Bronchial epithelial cell (primary cell): Measurements from ENCODE around the gene EFNB3. TPM values are rescaled to one million over a fixed set of nuclear protein-coding genes. Genes with fewer than 3 reads are reported as not detected.

Source experiments
- DNase-seq: peaks from one replicate; pipeline ENCODE4 v3.0.0-alpha.2; 2010; ENCODE audit warnings: low read depth
- FAIRE-seq: peaks from 2 replicates; lab custom pipeline; 2011; peaks lifted over from hg19 to GRCh38; lab: Jason Lieb, UNC
- H3K27me3 ChIP-seq: 2 replicates; pipeline ENCODE4 v1.5.1; 2011; ENCODE audit warnings: low read length; ENCODE audit not compliant: control insufficient read depth, insufficient read depth
- H3K36me3 ChIP-seq: 2 replicates; pipeline ENCODE4 v1.5.1; 2011; ENCODE audit warnings: low read length; ENCODE audit not compliant: control insufficient read depth, insufficient read depth
- H3K4me3 ChIP-seq: 2 replicates; pipeline ENCODE4 v1.5.1; 2011; ENCODE audit warnings: mild to moderate bottlenecking, low read depth, low read length, control low read depth
- total RNA-seq: library from RNA; depleted of rRNA; stranded (reverse); fragments of >200 nt; gene quantifications from 2 replicates; pipeline ENCODE4 v1.2.1, GENCODE V29; 2014
- TF ChIP-seq, protein P1 (sequence below): IDR thresholded peaks from 2 replicates; pipeline ENCODE4 v1.5.1; 2011; ENCODE audit warnings: mild to moderate bottlenecking, moderate library complexity, low read length, control low read depth, inconsistent platforms; ENCODE audit not compliant: insufficient read depth, severe bottlenecking

EFNB3 gene
- total RNA-seq, 1 donor from 2014 or later = under 0.01 TPM

DNA sequence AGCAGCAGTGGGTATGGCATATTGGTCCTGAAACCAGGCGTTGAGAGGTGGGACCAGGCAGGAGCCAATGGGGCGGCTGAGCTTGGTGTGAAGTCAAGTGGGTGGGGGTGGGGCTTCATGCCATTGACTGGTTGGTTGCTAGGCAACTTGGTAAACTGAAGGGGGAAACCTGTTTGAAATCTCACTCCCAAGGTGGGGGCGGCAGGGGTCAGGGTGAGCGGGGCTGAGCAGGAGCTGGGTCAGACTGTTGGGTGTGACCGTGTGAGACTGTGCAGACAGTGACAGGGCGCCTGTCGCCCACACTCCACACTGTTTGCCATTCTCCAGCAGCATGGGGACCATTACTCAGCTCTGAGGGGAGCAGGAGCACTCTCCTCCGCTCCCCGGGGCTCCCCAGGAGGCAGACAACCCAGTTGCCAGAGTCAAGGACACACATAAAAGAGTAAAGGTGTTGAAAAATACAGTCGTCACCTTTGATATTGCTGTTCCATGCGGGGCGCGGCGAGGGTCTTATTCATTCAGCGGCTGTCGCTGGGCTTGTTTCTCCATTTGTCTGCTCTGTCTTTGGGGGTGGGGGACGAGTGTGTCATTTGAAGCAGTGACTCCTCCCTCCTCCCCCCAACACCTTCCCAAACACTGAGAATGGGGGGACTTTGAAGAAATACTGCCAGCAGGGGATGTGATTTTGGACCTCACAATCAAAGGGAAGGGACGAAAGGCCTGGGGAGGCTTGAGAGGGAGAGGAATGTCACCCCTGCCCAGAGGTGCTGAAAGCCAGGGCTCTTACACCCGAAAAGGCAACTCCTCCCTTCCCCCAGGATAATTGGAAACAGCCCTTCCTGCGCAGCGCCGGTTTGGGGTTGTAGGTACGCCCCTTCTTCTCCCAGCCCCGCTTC, 1.2 kb upstream of the EFNB3 start:
- peaks cover 16% of the 10 kb centered on the region for H3K27me3 ChIP-seq

DNA sequence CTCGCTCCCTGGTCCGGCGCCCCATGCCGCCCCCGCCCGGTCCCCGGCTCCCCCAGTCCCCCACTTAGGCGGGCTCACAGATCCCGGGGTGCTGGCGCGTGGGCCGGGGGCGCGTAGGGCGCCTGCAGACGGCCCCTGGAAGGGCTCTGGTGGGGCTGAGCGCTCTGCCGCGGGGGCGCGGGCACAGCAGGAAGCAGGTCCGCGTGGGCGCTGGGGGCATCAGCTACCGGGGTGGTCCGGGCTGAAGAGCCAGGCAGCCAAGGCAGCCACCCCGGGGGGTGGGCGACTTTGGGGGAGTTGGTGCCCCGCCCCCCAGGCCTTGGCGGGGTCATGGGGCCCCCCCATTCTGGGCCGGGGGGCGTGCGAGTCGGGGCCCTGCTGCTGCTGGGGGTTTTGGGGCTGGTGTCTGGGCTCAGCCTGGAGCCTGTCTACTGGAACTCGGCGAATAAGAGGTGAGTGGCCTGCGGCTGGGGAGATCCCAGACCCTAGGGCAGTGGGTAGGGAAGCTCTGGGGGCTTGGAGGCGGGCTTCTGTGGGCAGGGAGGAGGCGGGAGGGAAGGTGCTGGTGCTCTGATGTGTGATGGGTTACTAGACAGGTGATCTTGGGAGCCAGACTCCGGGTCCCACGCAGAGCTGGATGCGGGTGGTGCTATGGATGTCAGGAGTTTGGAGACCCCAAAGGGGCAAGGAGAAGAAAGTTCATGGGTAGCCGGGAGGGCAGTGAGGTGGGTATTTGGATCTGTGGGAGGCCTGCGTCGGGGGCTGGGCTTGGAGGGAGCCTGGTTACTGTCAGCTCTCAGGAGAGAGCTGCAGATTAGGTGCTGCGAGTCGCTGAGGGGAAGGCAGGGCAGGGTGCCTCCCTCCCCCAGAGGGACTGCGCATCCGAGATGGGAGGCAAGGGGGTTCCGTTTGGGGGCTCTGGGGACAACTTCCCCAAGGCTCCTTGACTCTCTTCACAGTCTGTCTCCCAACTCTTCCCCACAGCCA, 560 bp downstream of the EFNB3 start:
- Histone ChIP-seq H3K4me3 (peak overlapping the region; percentile 26), H3K36me3 (peaks cover 7% of the 10 kb centered on the region), H3K27me3 (peaks cover 16% of the 10 kb centered on the region)
- DNase-seq (no peak), FAIRE-seq (no peak)
- TF ChIP-seq, protein P1, sequence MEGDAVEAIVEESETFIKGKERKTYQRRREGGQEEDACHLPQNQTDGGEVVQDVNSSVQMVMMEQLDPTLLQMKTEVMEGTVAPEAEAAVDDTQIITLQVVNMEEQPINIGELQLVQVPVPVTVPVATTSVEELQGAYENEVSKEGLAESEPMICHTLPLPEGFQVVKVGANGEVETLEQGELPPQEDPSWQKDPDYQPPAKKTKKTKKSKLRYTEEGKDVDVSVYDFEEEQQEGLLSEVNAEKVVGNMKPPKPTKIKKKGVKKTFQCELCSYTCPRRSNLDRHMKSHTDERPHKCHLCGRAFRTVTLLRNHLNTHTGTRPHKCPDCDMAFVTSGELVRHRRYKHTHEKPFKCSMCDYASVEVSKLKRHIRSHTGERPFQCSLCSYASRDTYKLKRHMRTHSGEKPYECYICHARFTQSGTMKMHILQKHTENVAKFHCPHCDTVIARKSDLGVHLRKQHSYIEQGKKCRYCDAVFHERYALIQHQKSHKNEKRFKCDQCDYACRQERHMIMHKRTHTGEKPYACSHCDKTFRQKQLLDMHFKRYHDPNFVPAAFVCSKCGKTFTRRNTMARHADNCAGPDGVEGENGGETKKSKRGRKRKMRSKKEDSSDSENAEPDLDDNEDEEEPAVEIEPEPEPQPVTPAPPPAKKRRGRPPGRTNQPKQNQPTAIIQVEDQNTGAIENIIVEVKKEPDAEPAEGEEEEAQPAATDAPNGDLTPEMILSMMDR = no peak

More for the DNA sequence above, 1.2 kb upstream of the EFNB3 start:
- Histone ChIP-seq H3K4me3 (no peak overlapping the region), H3K36me3 (peaks cover 7% of the 10 kb centered on the region)
- DNase-seq = peak; percentile 70
- FAIRE-seq = no peak
- TF ChIP-seq, protein P1 = no peak

DNA sequence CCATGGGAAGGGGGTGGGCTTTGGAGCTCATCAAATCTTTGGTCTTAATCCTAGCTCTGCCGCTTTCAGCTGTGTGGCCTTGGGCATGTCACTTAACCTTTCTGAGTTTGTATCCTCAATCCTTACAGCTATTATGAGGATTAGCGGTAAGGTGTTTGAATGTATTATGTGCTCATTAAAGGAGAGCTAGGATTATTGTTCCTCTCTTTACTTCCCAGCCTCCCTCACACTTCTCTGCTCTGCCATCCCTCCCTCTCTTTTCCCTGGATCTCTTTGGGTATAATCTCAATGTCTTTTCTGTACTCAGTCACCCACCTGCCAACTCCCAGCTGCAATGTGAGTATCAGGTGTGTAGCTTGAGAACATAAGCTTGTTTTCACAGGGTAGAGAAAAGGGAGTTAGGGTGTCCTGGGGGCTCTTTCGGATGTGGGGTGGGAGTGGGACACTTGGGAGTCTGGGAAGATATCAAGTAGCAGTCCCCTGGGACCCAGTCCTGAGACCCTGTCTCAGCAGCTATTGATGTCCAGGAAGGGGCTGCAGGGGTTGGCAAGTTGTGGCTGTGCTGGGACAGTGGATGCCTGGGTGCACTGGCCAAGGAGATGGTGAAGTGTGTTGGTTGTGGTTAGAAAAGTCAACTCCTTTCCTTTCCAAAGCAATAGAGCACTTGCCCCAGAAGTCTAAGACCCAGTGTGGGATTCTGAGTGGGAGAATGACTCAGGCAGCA, 1.8 kb downstream of the EFNB3 start:
- H3K36me3 ChIP-seq = peaks cover 3% of the 10 kb centered on the region
- DNase-seq = no peak
- no peak overlapping the region for H3K4me3 ChIP-seq
- TF ChIP-seq, protein P1 = no peak
- no peak for FAIRE-seq
- peaks cover 16% of the 10 kb centered on the region for H3K27me3 ChIP-seq

DNA sequence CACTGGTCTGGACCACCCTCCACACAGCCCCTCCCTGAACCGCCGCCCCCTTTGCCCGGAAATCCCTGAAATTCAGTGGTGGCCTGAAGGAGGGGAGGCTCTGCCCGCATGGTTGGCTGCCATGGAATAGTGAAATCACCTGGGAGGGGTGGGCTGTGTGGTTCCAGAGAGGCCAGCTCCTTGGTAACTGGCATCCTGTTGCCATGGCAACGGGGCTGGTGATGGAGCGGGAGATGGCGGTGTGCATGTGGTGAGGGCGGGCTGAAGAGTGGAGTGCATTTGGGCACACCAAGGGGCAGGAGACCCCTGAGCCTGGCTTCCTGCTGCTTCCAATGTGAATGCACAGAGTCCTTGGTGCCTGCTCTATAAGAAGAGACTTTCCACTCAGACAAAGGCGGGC, 2.4 kb downstream of the EFNB3 start:
- Histone ChIP-seq H3K36me3 (peaks cover 2% of the 10 kb centered on the region), H3K4me3 (no peak overlapping the region), H3K27me3 (peaks cover 16% of the 10 kb centered on the region)
- TF ChIP-seq, protein P1 = no peak
- FAIRE-seq (no peak), DNase-seq (no peak)
